Glutamatergic neuron (in vitro differentiated cells): Measurements from ENCODE around the gene C4orf17. TPM values are rescaled to one million over a fixed set of nuclear protein-coding genes. Genes with fewer than 3 reads are reported as not detected.

Experiments used
- DNase-seq: peaks from one replicate; pipeline ENCODE4 v3.0.0; 2022
- H3K27ac Mint-ChIP-seq: one replicate; pipeline ENCODE4 v1.8.0; 2020; ENCODE audit warnings: mild to moderate bottlenecking, mixed read lengths, inconsistent platforms; ENCODE audit not compliant: unreplicated experiment
- H3K27me3 Mint-ChIP-seq: one replicate; pipeline ENCODE4 v1.8.0; 2020; ENCODE audit warnings: mild to moderate bottlenecking, moderate library complexity, mixed read lengths, inconsistent platforms; ENCODE audit not compliant: unreplicated experiment
- H3K36me3 Mint-ChIP-seq: one replicate; pipeline ENCODE4 v1.8.0; 2020; ENCODE audit warnings: mild to moderate bottlenecking, mixed read lengths, inconsistent platforms; ENCODE audit not compliant: unreplicated experiment
- H3K4me1 Mint-ChIP-seq: one replicate; pipeline ENCODE4 v1.8.0; 2020; ENCODE audit warnings: mild to moderate bottlenecking, low read depth, mixed read lengths, inconsistent platforms; ENCODE audit not compliant: unreplicated experiment
- H3K4me3 Mint-ChIP-seq: one replicate; pipeline ENCODE4 v1.8.0; 2020; ENCODE audit warnings: mild to moderate bottlenecking, mixed read lengths, inconsistent platforms; ENCODE audit not compliant: unreplicated experiment
- H3K9me3 Mint-ChIP-seq: one replicate; pipeline ENCODE4 v1.8.0; 2020; ENCODE audit warnings: mild to moderate bottlenecking, moderate library complexity, mixed read lengths, inconsistent platforms; ENCODE audit not compliant: unreplicated experiment
- total RNA-seq: library from RNA; stranded (reverse); fragmentation: NEBNext Ultra II Directional; extraction: Animal tissue kit (Norgen Biotek cat#: 25700); gene quantifications from one replicate; pipeline ENCODE4 v1.2.1, GENCODE V29; 2021; ENCODE audit not compliant: unreplicated experiment
- TF ChIP-seq, protein P1 (sequence below): fragments of 200-600 bp; sonication (generic); IDR thresholded peaks from one replicate; pipeline ENCODE4 v1.5.0; 2021; ENCODE audit not compliant: partially characterized antibody, unreplicated experiment

Gene C4orf17
- total RNA-seq, 1 donor from 2014 or later: not detected

DNA sequence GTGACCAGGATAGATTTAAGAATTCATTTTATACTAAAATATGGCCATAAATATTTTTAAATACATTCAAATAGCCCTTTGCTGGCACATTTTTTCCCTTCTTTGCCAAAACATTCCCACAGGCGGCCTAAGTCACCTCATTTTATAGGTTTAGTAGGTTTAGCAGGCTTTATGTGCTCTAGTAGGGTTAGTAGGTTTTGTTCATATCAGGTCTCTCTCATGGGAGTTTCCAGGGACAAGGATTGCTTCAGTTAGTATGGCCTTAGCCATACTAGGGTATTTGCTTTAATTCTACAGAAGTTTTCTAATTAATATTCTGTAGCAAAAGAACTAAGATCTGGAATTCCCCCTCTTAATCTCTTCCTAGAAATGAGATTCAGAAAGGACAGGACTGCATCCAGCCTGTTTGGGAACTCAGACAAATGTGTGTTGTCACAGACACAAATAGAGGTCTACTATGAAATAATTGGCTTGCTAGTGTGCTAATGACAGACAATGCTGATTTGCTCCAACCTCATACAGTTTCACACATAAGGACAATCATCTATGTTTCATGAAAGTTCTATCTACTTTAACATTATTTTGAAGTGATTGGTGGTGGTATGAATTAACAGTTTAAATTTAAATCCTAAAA, 63.0 kb downstream of the C4orf17 start:
- H3K4me3 Mint-ChIP-seq: no peak overlapping the region
- H3K27ac Mint-ChIP-seq: no peak overlapping the region
- DNase-seq: no peak
- H3K36me3 Mint-ChIP-seq: no peaks in the 10 kb centered on the region
- H3K27me3 Mint-ChIP-seq: no peaks in the 10 kb centered on the region
- no peaks in the 10 kb centered on the region for H3K9me3 Mint-ChIP-seq
- TF ChIP-seq, protein P1, sequence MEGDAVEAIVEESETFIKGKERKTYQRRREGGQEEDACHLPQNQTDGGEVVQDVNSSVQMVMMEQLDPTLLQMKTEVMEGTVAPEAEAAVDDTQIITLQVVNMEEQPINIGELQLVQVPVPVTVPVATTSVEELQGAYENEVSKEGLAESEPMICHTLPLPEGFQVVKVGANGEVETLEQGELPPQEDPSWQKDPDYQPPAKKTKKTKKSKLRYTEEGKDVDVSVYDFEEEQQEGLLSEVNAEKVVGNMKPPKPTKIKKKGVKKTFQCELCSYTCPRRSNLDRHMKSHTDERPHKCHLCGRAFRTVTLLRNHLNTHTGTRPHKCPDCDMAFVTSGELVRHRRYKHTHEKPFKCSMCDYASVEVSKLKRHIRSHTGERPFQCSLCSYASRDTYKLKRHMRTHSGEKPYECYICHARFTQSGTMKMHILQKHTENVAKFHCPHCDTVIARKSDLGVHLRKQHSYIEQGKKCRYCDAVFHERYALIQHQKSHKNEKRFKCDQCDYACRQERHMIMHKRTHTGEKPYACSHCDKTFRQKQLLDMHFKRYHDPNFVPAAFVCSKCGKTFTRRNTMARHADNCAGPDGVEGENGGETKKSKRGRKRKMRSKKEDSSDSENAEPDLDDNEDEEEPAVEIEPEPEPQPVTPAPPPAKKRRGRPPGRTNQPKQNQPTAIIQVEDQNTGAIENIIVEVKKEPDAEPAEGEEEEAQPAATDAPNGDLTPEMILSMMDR: no peak
- H3K4me1 Mint-ChIP-seq: no peaks in the 10 kb centered on the region

DNA sequence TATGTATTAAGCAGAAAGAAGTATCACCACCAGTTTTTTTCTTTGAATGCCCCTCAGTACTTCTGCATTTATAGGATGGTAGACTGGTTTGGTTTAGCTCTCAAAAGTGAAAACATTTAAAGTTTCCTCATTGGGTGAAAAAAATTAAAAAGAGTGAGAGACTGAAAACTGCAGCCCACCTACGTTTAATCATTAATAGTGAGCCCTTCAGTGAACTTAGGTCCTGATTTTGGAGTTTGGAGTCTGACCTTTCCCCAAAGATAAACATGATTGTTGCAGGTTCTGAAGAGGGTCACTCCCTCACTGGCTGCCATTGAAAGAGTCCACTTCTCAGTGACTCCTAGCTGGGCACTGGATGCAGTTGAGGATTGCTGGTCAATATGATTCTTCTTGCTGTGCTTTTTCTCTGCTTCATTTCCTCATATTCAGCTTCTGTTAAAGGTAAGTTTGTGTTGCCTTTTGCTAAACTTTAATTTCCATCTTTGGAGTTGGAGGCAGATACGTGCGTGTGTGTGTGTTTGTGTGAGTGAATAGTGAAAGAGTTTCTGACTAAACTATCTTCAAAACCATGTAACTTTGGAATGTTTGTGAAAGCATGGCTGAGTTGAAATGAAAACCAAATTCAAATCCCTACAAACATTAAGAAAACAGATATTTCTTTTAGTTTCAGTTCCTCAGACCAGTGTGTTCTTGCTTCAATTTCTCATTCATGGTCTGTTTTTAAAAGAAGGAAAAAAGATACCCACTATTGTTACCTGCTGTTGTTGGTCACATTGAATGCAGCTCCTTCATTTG, 63.9 kb downstream of the C4orf17 start, which contains the start of gene MTTP:
MTTP (plus strand) TSS at position 295 of the 795 bp plus-strand sequence; CDS start at position 381, 86 bp downstream.
- Mint-ChIP-seq H3K4me3 (no peak within 1 kb of the TSS), H3K27ac (no peak within 1 kb of the TSS), H3K9me3 (no peaks in the 10 kb centered on the region), H3K36me3 (no peaks in the 10 kb centered on the region), H3K27me3 (no peaks in the 10 kb centered on the region), H3K4me1 (no peaks in the 10 kb centered on the region)
- DNase-seq: no peak
- TF ChIP-seq, protein P1: no peak

DNA sequence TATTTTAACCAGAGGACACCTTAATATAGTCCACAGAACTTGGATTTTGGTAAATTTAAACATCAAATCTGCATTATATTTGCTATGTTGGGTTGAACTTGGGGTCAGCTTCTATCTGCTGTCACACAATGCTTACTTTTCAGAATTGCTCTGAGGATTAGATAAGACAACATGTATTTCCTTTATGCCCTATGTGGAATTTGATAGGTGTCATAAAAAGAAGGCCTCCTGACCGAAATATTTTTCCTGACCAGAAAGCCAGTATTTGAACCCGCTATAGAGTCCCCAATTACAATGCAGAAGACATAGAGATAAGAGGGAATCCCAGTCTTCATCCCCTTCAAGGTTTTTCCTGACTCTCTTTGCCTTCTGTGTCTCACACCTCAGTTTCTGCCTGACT, 67.9 kb downstream of the C4orf17 start:
- Mint-ChIP-seq H3K4me1 (no peaks in the 10 kb centered on the region), H3K27ac (no peak overlapping the region), H3K4me3 (no peak overlapping the region), H3K36me3 (no peaks in the 10 kb centered on the region), H3K27me3 (no peaks in the 10 kb centered on the region), H3K9me3 (no peaks in the 10 kb centered on the region)
- TF ChIP-seq, protein P1: no peak
- no peak for DNase-seq

DNA sequence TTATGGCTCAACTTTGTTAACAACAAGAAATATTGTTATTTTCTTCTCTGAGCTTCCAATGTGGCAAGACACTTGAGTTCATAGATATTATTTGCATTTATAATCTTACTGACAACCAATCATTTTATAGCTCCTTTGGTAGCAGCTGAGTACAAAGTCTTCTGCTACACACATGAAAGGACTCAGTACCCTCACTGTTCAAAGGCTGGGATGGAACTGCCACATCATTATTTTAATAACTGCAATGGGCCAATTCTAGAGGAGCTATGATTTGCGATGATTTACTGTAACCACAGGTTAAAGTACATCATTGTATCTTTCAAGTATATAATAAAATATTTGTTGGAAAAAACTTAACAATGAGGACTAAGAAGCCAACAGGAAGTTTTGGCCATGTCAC, 74.7 kb downstream of the C4orf17 start:
- H3K36me3 Mint-ChIP-seq: no peaks in the 10 kb centered on the region
- H3K27me3 Mint-ChIP-seq: no peaks in the 10 kb centered on the region
- H3K27ac Mint-ChIP-seq: no peak overlapping the region
- TF ChIP-seq, protein P1: no peak
- H3K4me3 Mint-ChIP-seq: no peak overlapping the region
- no peak for DNase-seq
- no peaks in the 10 kb centered on the region for H3K9me3 Mint-ChIP-seq
- H3K4me1 Mint-ChIP-seq: no peaks in the 10 kb centered on the region

DNA sequence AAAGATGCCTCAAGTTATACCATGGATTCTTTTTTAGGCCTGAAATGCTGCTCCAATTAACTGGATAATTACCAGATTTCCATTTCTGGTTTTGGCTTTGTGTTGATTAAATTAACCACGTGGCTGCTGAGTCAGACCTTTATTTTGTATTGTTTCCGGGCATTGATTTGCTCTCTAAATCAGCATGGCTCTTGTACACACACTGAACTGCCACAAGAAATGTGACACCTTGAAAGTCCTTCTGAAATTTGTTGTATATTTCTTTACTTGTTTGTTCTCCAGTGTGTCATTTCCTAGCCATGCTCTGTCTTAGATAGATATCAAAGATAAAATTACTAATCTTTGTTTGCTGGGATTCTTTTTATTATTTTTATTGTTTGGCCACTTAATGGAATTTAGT, 75.5 kb downstream of the C4orf17 start:
- no peak overlapping the region for H3K4me3 Mint-ChIP-seq
- no peak overlapping the region for H3K27ac Mint-ChIP-seq
- DNase-seq: no peak
- TF ChIP-seq, protein P1: no peak
- H3K4me1 Mint-ChIP-seq: no peaks in the 10 kb centered on the region
- no peaks in the 10 kb centered on the region for H3K9me3 Mint-ChIP-seq
- no peaks in the 10 kb centered on the region for H3K27me3 Mint-ChIP-seq
- no peaks in the 10 kb centered on the region for H3K36me3 Mint-ChIP-seq
